ENCODE results near the gene GCSAML.

GCSAML gene

GRCh38 chr1:247574664-247575063, 25.7 kb downstream of the GCSAML start:
- DNase-seq, result no peak

- DNase-seq, result no peak
These were observed 27.6 kb downstream of the GCSAML start for GRCh38 chr1:247576514-247576913.

- no peak for DNase-seq
These were observed 30.1 kb downstream of the GCSAML start for GRCh38 chr1:247578946-247579460.

GRCh38 chr1:247588060-247588459, 39.1 kb downstream of the GCSAML start, which contains the start of gene OR2G2:
Gene OR2G2, plus strand, starts transcription at chr1:247588360. Its CDS starts 0 bp downstream, at chr1:247588360.
- no peak for DNase-seq

GRCh38 chr1:247605286-247605685, 56.4 kb downstream of the GCSAML start, which contains the start of gene OR2G3:
Gene OR2G3, plus strand, starts transcription at chr1:247605586. Its CDS starts 0 bp downstream, at chr1:247605586.
- no peak for DNase-seq

- DNase-seq, result no peak
These were observed 64.5 kb downstream of the GCSAML start for GRCh38 chr1:247613405-247613804.

- no peak for DNase-seq
These were observed 65.7 kb downstream of the GCSAML start for GRCh38 chr1:247614625-247615024.

Measured in NCI-H510A (cell line).